Measurements from ENCODE around the gene CD209. TPM values are rescaled to one million over a fixed set of nuclear protein-coding genes. Genes with fewer than 3 reads are reported as not detected.

Gene CD209
- total RNA-seq, 1 experiment from 2014 or later: not detected

- Histone ChIP-seq H3K4me3 (ENCODE audit: low read depth, low read length) (no peak within 1 kb of the TSS), H3K9me3 (peaks cover 23% of the 10 kb centered on the region), H3K27me3 (replicated peaks; ENCODE audit: control insufficient read depth, insufficient read depth, low read length) (no peaks in the 10 kb centered on the region), H3K4me1 (no peaks in the 10 kb centered on the region), H3K36me3 (ENCODE audit: control insufficient read depth, insufficient read depth, low read length) (no peaks in the 10 kb centered on the region)
- TF ChIP-seq CTCF (IDR thresholded peaks at IDR 0.05; ENCODE audit: insufficient read depth in 1 of 2, low read depth in 1 of 2, low read length in 1 of 2, severe bottlenecking in 1 of 2, unreplicated experiment in 1 of 2): no peak
- intact Hi-C loops (cut with micrococcal nuclease; ENCODE audit: unreplicated experiment): no loop called here
- ChIA-PET CTCF (interaction anchor here (0.5 kb wide), 1 partner anchor 37 kb away, joined by 5 read pairs; no protein-coding TSS in a partner anchor), POLR2A (no interaction called here)
- BruUV-seq (replicated peaks): no TSS peak
- Mint-ChIP-seq H3K4me1 (ENCODE audit: low read depth, unreplicated experiment) (no peaks in the 10 kb centered on the region), H3K27ac (ENCODE audit: unreplicated experiment) (no peak within 1 kb of the TSS), H3K27me3 (ENCODE audit: insufficient read depth, unreplicated experiment) (peaks cover 5% of the 10 kb centered on the region), H3K36me3 (ENCODE audit: insufficient read depth, unreplicated experiment) (no peaks in the 10 kb centered on the region), H3K4me3 (ENCODE audit: unreplicated experiment) (no peak within 1 kb of the TSS), H3K9me3 (ENCODE audit: unreplicated experiment) (peaks cover 21% of the 10 kb centered on the region)
- DNase-seq: no peak
Measured at GRCh38 chr19:7762719-7763293, 15.5 kb upstream of the CD209 start, which contains the start of gene CLEC4M. Gene CLEC4M, plus strand, starts transcription at chr19:7763243. Its CDS starts 24 bp downstream, at chr19:7763267.

GRCh38 chr19:7759156-7759555 is 11.8 kb upstream of the CD209 start:
- POLR2A ChIA-PET: no interaction called here

GRCh38 chr19:7757358-7757757 is 10.0 kb upstream of the CD209 start:
- peaks cover 33% of the 10 kb centered on the region for H3K9me3 ChIP-seq
- H3K4me1 ChIP-seq: no peaks in the 10 kb centered on the region
- H3K36me3 ChIP-seq (ENCODE audit: control insufficient read depth, insufficient read depth, low read length): no peaks in the 10 kb centered on the region
- no peak overlapping the region for H3K4me3 Mint-ChIP-seq (ENCODE audit: unreplicated experiment)
- BruUV-seq (replicated peaks): no TSS peak
- no peaks in the 10 kb centered on the region for H3K27me3 Mint-ChIP-seq (ENCODE audit: insufficient read depth, unreplicated experiment)
- H3K4me3 ChIP-seq (ENCODE audit: low read depth, low read length): no peak overlapping the region
- TF ChIP-seq CTCF (IDR thresholded peaks at IDR 0.05; ENCODE audit: insufficient read depth in 1 of 2, low read depth in 1 of 2, low read length in 1 of 2, severe bottlenecking in 1 of 2, unreplicated experiment in 1 of 2): no peak
- CTCF ChIA-PET: no interaction called here
- intact Hi-C loops (cut with micrococcal nuclease; ENCODE audit: unreplicated experiment): no loop called here
- POLR2A ChIA-PET: no interaction called here
- H3K4me1 Mint-ChIP-seq (ENCODE audit: low read depth, unreplicated experiment): no peaks in the 10 kb centered on the region
- peaks cover 51% of the 10 kb centered on the region for H3K9me3 Mint-ChIP-seq (ENCODE audit: unreplicated experiment)
- H3K27me3 ChIP-seq (replicated peaks; ENCODE audit: control insufficient read depth, insufficient read depth, low read length): no peaks in the 10 kb centered on the region
- no peaks in the 10 kb centered on the region for H3K36me3 Mint-ChIP-seq (ENCODE audit: insufficient read depth, unreplicated experiment)
- DNase-seq: no peak
- no peak overlapping the region for H3K27ac Mint-ChIP-seq (ENCODE audit: unreplicated experiment)

More at GRCh38 chr19:7759156-7759555, 11.8 kb upstream of the CD209 start:
- no peaks in the 10 kb centered on the region for H3K27me3 Mint-ChIP-seq (ENCODE audit: insufficient read depth, unreplicated experiment)
- H3K4me3 Mint-ChIP-seq (ENCODE audit: unreplicated experiment): no peak overlapping the region
- no peak overlapping the region for H3K27ac Mint-ChIP-seq (ENCODE audit: unreplicated experiment)
- no peaks in the 10 kb centered on the region for H3K4me1 ChIP-seq
- H3K27me3 ChIP-seq (replicated peaks; ENCODE audit: control insufficient read depth, insufficient read depth, low read length): no peaks in the 10 kb centered on the region
- CTCF ChIA-PET: no interaction called here
- no peaks in the 10 kb centered on the region for H3K36me3 ChIP-seq (ENCODE audit: control insufficient read depth, insufficient read depth, low read length)
- H3K36me3 Mint-ChIP-seq (ENCODE audit: insufficient read depth, unreplicated experiment): no peaks in the 10 kb centered on the region
- H3K9me3 ChIP-seq: peaks cover 33% of the 10 kb centered on the region
- BruUV-seq (replicated peaks): no TSS peak
- H3K4me1 Mint-ChIP-seq (ENCODE audit: low read depth, unreplicated experiment): no peaks in the 10 kb centered on the region
- H3K4me3 ChIP-seq (ENCODE audit: low read depth, low read length): no peak overlapping the region
- DNase-seq: no peak
- TF ChIP-seq CTCF (IDR thresholded peaks at IDR 0.05; ENCODE audit: insufficient read depth in 1 of 2, low read depth in 1 of 2, low read length in 1 of 2, severe bottlenecking in 1 of 2, unreplicated experiment in 1 of 2): no peak
- H3K9me3 Mint-ChIP-seq (ENCODE audit: unreplicated experiment): peaks cover 51% of the 10 kb centered on the region
- intact Hi-C loops (cut with micrococcal nuclease; ENCODE audit: unreplicated experiment): no loop called here
